GM12875 (cell line): Measurements from ENCODE around the gene SLC15A2.
A peak's percentile ranks its signal among the peaks of the same experiment; 100 is the strongest.

Experiments
- H3K4me3 ChIP-seq: one replicate; pipeline ENCODE4 v1.5.1; 2011; ENCODE audit warnings: low read depth, low read length, control low read depth
- CTCF ChIP-seq: IDR thresholded peaks from 2 replicates; pipeline ENCODE4 v1.5.1; 2011; ENCODE audit warnings: low read depth, mild to moderate bottlenecking, control low read depth, inconsistent platforms, low read length, moderate library complexity, borderline replicate concordance; ENCODE audit not compliant: insufficient read depth

SLC15A2 gene

GRCh38 chr3:121869736-121870135 lies 24.5 kb upstream of the SLC15A2 start:
- TF ChIP-seq CTCF, result no peak
- H3K4me3 ChIP-seq, result no peak overlapping the region

- no peak for TF ChIP-seq CTCF
- H3K4me3 ChIP-seq, result no peak overlapping the region
These were observed 23.5 kb upstream of the SLC15A2 start for GRCh38 chr3:121870717-121871116.

- TF ChIP-seq CTCF, result no peak
- H3K4me3 ChIP-seq, result no peak overlapping the region
These were observed 22.8 kb upstream of the SLC15A2 start for GRCh38 chr3:121871430-121871829.

- no peak overlapping the region for H3K4me3 ChIP-seq
- no peak for TF ChIP-seq CTCF
These were observed 15.8 kb upstream of the SLC15A2 start for GRCh38 chr3:121878411-121878810.

- H3K4me3 ChIP-seq, result no peak overlapping the region
- peak; percentile 9; the same call in 1 of the 2 replicates for TF ChIP-seq CTCF
These were observed 10.7 kb upstream of the SLC15A2 start for GRCh38 chr3:121883507-121883906.

- no peak overlapping the region for H3K4me3 ChIP-seq
- no peak for TF ChIP-seq CTCF
These were observed 8.8 kb upstream of the SLC15A2 start for GRCh38 chr3:121885386-121885785.

- H3K4me3 ChIP-seq, result no peak overlapping the region
- TF ChIP-seq CTCF, result no peak
These were observed 920 bp downstream of the SLC15A2 start for GRCh38 chr3:121895121-121895520.
